Thyroid gland (tissue), 4 donors: ENCODE data around the gene TRIM24. TPM values are rescaled to one million over a fixed set of nuclear protein-coding genes. Genes with fewer than 3 reads are reported as not detected.

Experiments
- DNase-seq, 2 donors: peaks; one replicate each; pipeline ENCODE4 v3.0.0-alpha.2; 2019
- H3K27ac ChIP-seq, 3 donors: fragments of 200-600 bp; sonication (generic); 1 replicate in 2 of 3; 2 replicates in 1 of 3; pipeline ENCODE4 v1.5.1; 2016 to 2019; ENCODE audit warnings: mild to moderate bottlenecking in 1 of 3, moderate library complexity in 1 of 3
- H3K27me3 ChIP-seq: fragments of 200-600 bp; sonication (generic); one replicate; pipeline ENCODE4 v1.5.1; 2019
- H3K36me3 ChIP-seq, 2 donors: fragments of 200-600 bp; sonication (generic); one replicate each; pipeline ENCODE4 v1.5.1; 2016 to 2019
- H3K4me1 ChIP-seq, 2 donors: fragments of 200-600 bp; sonication (generic); one replicate each; pipeline ENCODE4 v1.5.1; 2017 to 2019
- H3K4me3 ChIP-seq, 3 donors: fragments of 200-600 bp; sonication (generic); replicated peaks in 1 of 3; 1 replicate in 2 of 3; 2 replicates in 1 of 3; pipeline ENCODE4 v1.5.1; 2016; ENCODE audit warnings: mild to moderate bottlenecking in 1 of 3
- H3K9me3 ChIP-seq: fragments of 200-600 bp; sonication (generic); one replicate; pipeline ENCODE4 v1.5.1; 2017
- CTCF ChIP-seq, 6 experiments: fragments of 200-600 bp in 3 of 6; fragments of 450-650 bp in 3 of 6; sonication (generic) in 3 of 6; IDR thresholded peaks; one replicate each; pipeline ENCODE4 v1.5.1; 2016 to 2019; ENCODE audit warnings: antibody characterized with exemption in 6 of 6, mild to moderate bottlenecking in 2 of 6, inconsistent platforms in 1 of 6, moderate library complexity in 1 of 6
- POLR2A ChIP-seq, 2 donors: fragments of 450-650 bp; IDR thresholded peaks; one replicate each; pipeline ENCODE4 v1.6.1; 2017; ENCODE audit warnings: antibody characterized with exemption in 2 of 2, mild to moderate bottlenecking in 2 of 2, moderate library complexity in 1 of 2
- WGBS, 2 donors: methylation state at CpG; one replicate each; pipeline ENCODE4 v1.1.5; 2017; 5-methylcytosine and 5-hydroxymethylcytosine counted together
- intact Hi-C: fragments of 100-400 bp; cut with DNase I; formaldehyde crosslinking; loops from one replicate; pipeline ENCODE4 v1.15.1; 2023
- total RNA-seq, 4 donors: library from RNA; depleted of rRNA; stranded (reverse); fragments of >200 nt; gene quantifications; one replicate each; pipeline ENCODE4 v1.2.3, GENCODE V29; 2016

The TRIM24 gene
- total RNA-seq, 4 donors from 2014 or later, result 21.8 to 27.0 (median 24.7) TPM

GRCh38 chr7:138550337-138550736 is 90.3 kb downstream of the TRIM24 start:
- no peaks in the 10 kb centered on the region for H3K4me1 ChIP-seq
- no peak overlapping the region for H3K4me3 ChIP-seq
- peaks cover 13 to 31% of the 10 kb centered on the region in 2 donors for H3K36me3 ChIP-seq
- no peak for TF ChIP-seq POLR2A (IDR thresholded peaks at IDR 0.05)
- TF ChIP-seq CTCF (IDR thresholded peaks at IDR 0.05), result no peak
- H3K27ac ChIP-seq, result no peak overlapping the region
- WGBS, 2 donors, result 95 to 97% methylated on average over 3 of the region's 3 CpGs
- H3K27me3 ChIP-seq, result no peaks in the 10 kb centered on the region
- intact Hi-C loops, result no loop called here
- DNase-seq, result no peak
- H3K9me3 ChIP-seq, result no peaks in the 10 kb centered on the region

GRCh38 chr7:138551102-138551501 is 91.0 kb downstream of the TRIM24 start:
- H3K27me3 ChIP-seq, result no peaks in the 10 kb centered on the region
- TF ChIP-seq CTCF (IDR thresholded peaks at IDR 0.05), result no peak
- TF ChIP-seq POLR2A (IDR thresholded peaks at IDR 0.05), result no peak
- 94 to 95% methylated on average over 3 of the region's 3 CpGs for WGBS, 2 donors
- H3K4me1 ChIP-seq, result no peaks in the 10 kb centered on the region
- intact Hi-C loops, result no loop called here
- no peak for DNase-seq
- no peak overlapping the region for H3K4me3 ChIP-seq
- no peak overlapping the region for H3K27ac ChIP-seq
- no peaks in the 10 kb centered on the region for H3K9me3 ChIP-seq
- peaks cover 17 to 39% of the 10 kb centered on the region in 2 donors for H3K36me3 ChIP-seq

- no peak for DNase-seq
- Histone ChIP-seq H3K9me3 (no peaks in the 10 kb centered on the region), H3K27ac (no peak overlapping the region), H3K4me1 (no peaks in the 10 kb centered on the region), H3K4me3 (no peak overlapping the region), H3K27me3 (no peaks in the 10 kb centered on the region), H3K36me3 (peaks cover 26 to 61% of the 10 kb centered on the region in 2 donors)
- 96 to 97% methylated on average over 4 of the region's 4 CpGs for WGBS, 2 donors
- no peak for TF ChIP-seq POLR2A (IDR thresholded peaks at IDR 0.05)
- TF ChIP-seq CTCF (IDR thresholded peaks at IDR 0.05), result no peak
- intact Hi-C loops, result no loop called here
These were observed 93.7 kb downstream of the TRIM24 start for GRCh38 chr7:138553805-138554204.

- no peaks in the 10 kb centered on the region for H3K4me1 ChIP-seq
- H3K27me3 ChIP-seq, result no peaks in the 10 kb centered on the region
- 96 to 97% methylated on average over 4 of the region's 4 CpGs for WGBS, 2 donors
- H3K4me3 ChIP-seq, result no peak overlapping the region
- H3K27ac ChIP-seq, result no peak overlapping the region
- no peaks in the 10 kb centered on the region for H3K9me3 ChIP-seq
- H3K36me3 ChIP-seq, result peaks cover 26 to 61% of the 10 kb centered on the region in 2 donors
- no peak for DNase-seq
- intact Hi-C loops, result no loop called here
- TF ChIP-seq POLR2A (IDR thresholded peaks at IDR 0.05), result no peak
- no peak for TF ChIP-seq CTCF (IDR thresholded peaks at IDR 0.05)
These were observed 94.6 kb downstream of the TRIM24 start for GRCh38 chr7:138554674-138555073.

- TF ChIP-seq CTCF (IDR thresholded peaks at IDR 0.05) (no peak), POLR2A (IDR thresholded peaks at IDR 0.05) (no peak)
- H3K9me3 ChIP-seq, result no peaks in the 10 kb centered on the region
- 97 to 98% methylated on average over 4 of the region's 4 CpGs for WGBS, 2 donors
These were observed 95.6 kb downstream of the TRIM24 start for GRCh38 chr7:138555684-138556083.

More at GRCh38 chr7:138555684-138556083, 95.6 kb downstream of the TRIM24 start:
- no peak for DNase-seq
- H3K4me3 ChIP-seq, result no peak overlapping the region
- H3K4me1 ChIP-seq, result no peaks in the 10 kb centered on the region
- H3K36me3 ChIP-seq, result peaks cover 26 to 64% of the 10 kb centered on the region in 2 donors
- H3K27me3 ChIP-seq, result no peaks in the 10 kb centered on the region
- intact Hi-C loops, result no loop called here
- no peak overlapping the region for H3K27ac ChIP-seq
